Occipital lobe (tissue), 2 donors: Measurements from ENCODE around the gene SNRPD3. TPM values are rescaled to one million over a fixed set of nuclear protein-coding genes. Genes with fewer than 3 reads are reported as not detected.
"Not testable (repeated sequence)": the region's sequence is repeated elsewhere in the genome, so short reads cannot be mapped to it uniquely, and the experiment has no call there.

Source experiments
- DNase-seq: peaks from one replicate; lab custom pipeline; 2025; lab: John Stamatoyannopoulos, UW
- total RNA-seq: library from RNA; depleted of rRNA; stranded (reverse); fragments of >200 nt; gene quantifications from one replicate; pipeline ENCODE4 v1.2.3, GENCODE V29; 2014

The SNRPD3 gene
- total RNA-seq, 1 donor from 2014 or later, result 124 TPM

GRCh38 chr22:24591286-24591830 lies 35.6 kb downstream of the SNRPD3 start:
- DNase-seq, result no peak

DNA sequence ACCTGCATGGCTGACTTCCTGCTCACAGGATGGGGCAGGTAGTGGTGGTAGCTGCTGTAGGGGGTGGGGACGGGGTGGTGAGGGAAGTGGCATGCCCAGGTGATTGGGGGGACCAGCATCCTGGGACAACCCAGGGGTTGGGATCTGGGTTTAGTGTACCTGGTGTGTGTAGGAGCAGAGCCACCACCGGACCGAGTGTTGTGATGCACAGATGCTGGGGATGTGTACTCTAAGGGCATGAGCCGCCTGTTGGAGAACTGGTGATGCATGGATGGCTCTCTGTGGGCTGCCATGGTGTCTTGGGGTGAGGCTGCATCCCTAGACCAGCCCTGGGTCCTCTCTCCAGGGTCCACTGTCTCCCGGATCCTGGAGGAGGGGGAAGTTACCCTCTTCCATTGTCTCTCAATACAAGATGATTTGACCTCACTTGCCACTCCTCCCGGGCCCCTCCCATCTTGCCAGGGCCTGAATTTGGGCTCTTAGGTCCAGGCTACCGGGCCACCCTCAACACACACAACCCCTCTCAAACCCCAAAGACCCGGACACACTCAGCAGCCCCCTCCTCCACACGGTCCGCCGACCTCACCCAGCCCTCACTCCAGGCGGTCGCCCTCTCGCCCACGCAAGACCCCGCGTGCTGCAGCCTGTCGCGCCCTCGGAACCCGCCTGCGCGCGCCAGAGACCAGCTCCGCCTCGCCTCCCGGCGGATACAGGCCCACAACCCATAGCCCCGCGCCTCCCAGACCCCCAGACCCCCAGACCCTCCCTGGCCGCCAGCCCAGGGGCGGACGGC lies 36.5 kb downstream of the SNRPD3 start:
- DNase-seq, result no peak

DNA sequence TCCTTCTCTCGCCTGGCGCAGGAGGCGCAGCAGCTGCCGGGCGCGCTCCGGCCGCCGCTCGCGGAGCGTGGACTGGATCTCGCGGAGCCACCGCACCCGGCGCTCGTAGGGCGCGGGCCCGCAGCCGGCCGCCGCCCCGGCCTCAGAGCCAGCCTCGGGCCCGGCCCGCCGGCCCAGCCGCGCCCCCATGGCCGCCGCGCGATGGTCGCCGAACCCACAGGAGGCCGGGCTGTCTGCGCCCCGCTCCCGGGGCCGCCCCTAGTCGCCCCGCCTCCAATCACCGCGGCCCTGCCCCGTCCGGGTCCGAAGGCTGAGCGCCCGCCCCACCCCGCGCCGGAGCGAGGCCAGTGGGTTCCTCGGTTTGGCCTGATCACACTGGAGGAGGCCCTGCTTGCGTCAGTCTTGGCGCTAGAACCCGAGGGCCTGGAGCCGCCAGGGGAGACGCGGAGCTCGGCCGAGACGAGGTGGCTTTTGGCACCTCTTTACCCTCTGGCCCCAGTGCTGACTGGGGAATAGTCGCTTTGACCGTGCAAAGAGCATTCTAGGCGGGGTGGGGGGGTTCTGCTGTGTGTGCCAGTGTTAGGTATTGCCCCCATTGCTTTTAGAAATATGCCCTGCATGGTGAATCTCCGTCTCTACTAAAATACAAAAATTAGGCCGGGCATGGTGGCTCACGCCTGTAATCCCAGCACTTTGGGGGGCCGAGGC lies 37.2 kb downstream of the SNRPD3 start, which contains the start of gene LRRC75B:
Gene LRRC75B (minus strand): TSS at position 223 of the 708 bp plus-strand sequence. CDS start 34 bp downstream, at position 189.
- peak; percentile 65 for DNase-seq

DNA sequence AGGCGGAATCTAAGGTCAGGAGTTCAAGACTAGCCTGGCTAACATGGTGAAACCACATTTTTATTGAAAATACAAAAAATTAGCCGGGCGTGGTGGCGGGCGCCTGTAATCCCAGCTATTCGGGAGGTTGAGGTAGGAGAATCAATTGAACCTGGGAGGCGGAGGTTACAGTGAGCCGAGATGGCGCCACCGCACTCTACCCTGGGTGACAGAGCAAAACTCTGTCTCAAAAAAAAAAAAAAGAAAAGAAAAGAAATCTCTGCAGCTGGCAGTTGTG lies 37.7 kb downstream of the SNRPD3 start:
- not testable (repeated sequence) for DNase-seq

DNA sequence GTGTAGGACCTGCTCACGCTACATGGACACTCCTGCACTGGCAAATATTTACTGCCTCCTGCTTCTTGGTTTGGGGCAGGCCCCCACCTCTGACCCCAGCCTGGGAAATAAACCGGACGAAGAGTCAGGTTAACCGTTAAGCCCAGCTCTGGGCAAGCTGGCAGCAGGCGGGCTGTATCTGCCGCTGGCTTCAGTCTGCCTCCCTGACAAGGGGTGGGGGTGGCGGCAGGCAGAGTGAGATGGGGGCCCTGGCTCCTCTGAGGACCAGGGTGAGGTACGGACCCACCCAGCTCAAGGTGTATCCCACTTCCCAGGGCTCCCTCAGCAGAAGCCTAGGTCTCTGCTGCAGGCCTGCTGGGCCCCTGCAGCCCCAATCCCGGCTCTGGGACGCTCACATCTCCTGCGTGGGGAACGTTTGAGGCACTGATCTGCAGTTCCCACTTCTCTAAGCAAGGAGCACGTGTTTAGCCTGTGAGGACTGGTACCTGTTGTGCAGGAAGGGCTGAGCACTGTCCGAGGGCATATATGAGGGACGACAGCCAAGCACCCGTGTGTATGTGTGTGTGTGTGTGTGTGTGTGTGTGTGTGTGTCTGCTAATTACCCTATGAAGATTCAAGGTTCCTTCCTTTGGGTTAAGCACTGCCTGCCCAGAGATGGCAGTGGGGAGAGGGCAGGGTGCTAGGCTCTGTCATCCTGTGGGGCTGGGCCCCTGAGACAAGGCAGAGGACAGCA lies 38.2 kb downstream of the SNRPD3 start:
- DNase-seq, result no peak

DNA sequence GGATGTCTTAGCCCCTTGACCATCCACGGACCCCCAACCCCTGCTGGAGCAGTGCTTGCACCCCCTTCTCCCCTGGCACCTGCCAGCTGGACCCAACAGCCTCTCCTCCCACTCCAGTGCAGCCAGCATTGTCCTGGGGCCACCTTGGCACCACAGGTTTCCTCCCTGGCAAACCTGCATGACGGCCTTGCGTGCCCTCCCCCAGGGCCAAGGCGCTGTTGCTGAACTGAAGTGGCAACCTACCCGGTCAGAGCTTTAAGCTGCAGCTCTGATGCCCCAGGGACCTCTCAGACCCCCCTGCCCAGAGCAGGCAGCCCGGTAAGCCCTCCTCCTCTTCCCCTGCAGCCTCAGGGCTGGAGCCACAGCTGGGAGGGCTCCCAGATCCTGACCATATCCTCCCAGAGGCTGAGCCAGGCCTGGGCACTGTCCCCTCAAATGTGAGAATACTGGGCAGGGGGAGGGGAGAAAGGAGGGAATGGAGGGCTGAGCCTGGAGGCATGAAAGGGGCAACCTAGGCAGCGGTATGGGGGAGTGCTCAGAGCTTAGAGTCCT lies 38.8 kb downstream of the SNRPD3 start:
- no peak for DNase-seq

- no peak for DNase-seq
Measured at GRCh38 chr22:24595228-24595627, 39.4 kb downstream of the SNRPD3 start.

DNA sequence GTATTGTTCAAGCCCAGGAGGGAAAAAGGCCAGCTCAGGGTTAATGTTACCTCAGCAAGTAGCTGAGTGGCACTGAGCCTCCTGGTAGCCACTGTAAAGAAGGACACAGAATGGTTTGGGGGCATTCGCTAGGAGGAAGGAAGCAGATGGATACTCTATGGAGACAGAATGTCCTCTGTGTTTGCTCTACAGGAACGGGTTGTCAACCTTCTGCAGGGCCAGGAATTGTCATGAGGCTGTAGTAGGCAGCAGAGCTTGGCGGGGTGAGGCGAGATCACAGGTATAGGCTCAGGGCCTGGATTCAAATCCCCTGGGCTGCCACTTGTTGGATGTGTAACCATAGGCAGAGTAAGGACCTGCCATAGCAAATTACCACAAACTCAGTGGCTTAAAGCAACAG lies 40.1 kb downstream of the SNRPD3 start:
- no peak for DNase-seq

DNA sequence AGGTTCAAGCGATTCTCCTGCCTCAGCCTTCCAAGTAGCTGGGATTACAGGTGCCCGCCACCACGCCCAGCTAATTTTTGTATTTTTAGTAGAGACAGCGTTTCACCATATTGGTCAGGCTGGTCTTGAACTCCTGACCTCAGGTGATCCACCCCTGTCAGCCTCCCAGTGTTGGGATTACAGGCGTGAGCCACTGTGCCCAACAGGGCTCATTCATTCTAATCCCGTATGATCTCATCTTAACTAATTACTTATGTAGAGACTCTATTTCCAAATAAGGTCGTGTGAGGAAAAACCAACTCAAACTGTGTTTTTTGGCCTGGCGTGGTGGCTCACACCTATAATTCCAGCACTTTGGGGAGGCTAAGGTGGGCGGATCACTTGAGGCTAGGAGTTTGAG lies 41.3 kb downstream of the SNRPD3 start:
- DNase-seq, result not testable (repeated sequence)

DNA sequence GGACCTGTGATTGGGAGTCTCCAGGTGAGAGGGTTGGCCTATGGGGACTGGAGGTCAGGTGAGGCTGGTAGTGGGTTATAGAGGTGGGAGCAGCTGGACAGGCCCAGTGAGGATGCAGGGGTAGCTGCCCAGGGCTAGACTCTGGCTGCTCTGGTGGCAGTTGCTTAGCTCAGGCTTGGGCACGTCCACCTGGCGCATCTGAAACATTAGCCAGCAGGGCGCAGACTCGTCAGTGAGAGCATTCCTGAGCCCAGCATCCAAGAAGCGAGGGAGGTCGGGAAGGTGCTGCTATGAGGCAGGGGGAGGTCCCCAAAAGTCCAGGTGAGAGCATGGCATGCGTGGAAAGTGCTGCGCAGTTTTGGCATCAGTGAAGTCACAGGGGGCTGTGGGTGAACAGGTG lies 43.7 kb downstream of the SNRPD3 start:
- no peak for DNase-seq

DNA sequence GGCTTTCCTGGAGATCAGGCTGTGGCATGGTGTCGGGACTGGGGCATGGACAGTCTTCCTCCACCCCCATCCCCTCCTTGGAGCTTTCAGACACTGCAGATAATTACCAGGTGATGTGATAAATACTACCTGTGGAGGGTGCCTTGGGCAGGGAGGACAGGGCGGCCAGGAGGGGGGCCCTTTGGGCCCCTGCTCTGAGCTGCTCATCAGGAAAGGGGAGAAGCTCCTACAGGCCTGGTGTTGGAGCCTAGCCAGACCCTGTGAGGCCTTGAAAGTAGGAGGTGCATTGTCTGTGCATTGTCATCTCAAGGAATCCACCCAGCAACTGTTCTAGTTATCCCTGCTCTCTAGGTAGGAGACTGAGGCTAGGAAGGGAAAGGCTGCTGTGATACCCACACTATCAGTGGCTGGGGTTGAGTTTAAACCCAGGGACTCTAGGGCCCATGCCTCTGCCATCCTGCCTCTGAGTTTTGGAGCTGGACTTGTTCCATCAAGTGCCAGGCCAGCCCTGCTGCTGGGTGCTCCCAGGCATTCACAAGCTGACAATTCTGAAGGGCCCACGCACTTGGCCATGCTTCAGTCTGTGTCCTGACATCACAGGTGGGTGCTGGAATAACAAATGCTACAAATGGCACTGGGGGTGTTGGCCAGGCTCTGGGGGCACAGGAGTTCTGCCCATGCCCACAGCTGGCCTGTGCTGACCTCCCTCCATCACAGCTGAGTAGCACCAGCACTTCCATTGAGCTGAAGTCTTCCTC lies 44.3 kb downstream of the SNRPD3 start:
- DNase-seq, result not testable (repeated sequence)

DNA sequence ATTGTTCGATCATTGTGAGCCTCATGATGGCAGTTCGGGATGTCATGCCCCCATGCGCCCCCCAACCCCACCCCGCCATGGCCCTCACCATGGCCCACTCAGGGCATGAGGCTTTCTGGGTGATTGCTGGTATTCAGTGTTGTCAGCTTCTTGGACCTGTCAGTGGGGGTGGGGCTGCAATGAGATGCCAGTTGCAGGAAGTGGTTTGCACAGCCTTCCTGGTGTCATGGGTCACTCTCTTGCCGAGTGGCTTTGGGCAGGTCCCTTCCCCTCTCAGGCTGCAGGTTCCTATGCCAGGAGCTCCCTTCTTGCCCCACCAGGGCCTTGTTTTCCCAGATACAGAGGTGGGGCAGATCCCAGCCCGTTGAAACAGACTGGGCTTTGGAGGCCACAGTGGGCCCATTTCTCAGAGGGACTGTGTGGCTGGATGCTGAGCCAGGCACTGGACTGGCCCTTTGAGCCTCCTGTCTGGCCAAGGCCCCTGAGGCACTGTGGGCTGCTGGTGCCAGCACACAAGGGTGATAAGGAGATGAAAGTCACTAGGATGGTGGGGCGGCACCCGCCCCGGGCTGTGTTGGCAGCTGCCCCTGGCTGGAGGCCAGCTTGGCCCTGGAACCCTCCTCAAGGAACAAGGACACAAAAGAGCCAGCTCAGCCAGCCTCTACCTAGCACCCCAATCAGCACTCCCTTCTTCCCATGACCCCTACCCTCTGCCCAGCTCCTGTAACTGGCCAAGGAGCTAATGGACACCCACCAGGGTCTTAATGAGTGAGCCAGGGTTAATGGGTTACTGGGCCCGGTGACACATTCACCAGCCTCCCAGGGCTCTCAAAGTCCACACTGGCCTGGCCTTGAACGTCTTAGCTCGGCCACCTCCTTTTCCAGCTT lies 45.7 kb downstream of the SNRPD3 start:
- no peak for DNase-seq

- not testable (repeated sequence) for DNase-seq
Measured at GRCh38 chr22:24602105-24602749, 46.4 kb downstream of the SNRPD3 start.

- DNase-seq, result not testable (repeated sequence)
Measured at GRCh38 chr22:24602847-24603769, 47.3 kb downstream of the SNRPD3 start, which contains the start of gene GGT1. Gene GGT1, plus strand, starts transcription at chr22:24603193. Its CDS starts 7,889 bp downstream, at chr22:24611082.

- not testable (repeated sequence) for DNase-seq
Measured at GRCh38 chr22:24603770-24604629, 48.2 kb downstream of the SNRPD3 start.

- DNase-seq, result not testable (repeated sequence)
Measured at GRCh38 chr22:24606340-24606739, 50.5 kb downstream of the SNRPD3 start.

- not testable (repeated sequence) for DNase-seq
Measured at GRCh38 chr22:24607429-24607983, 51.7 kb downstream of the SNRPD3 start.
